NOMO-1 treated with DMSO at 0.1 percent for 48 hours (cell line): Measurements from ENCODE around the gene BCL3.
"Not testable (repeated sequence)": the region's sequence is repeated elsewhere in the genome, so short reads cannot be mapped to it uniquely, and the experiment has no call there.

ENCODE experiments used
- DNase-seq: peaks from one replicate; lab custom pipeline; 2025; ENCODE audit not compliant: unreplicated experiment; lab: John Stamatoyannopoulos, UW

BCL3 gene

GRCh38 chr19:44757057-44757734 lies 8.7 kb downstream of the BCL3 start:
- DNase-seq, result no peak

- DNase-seq, result no peak
Observed at GRCh38 chr19:44757735-44758505, 9.4 kb downstream of the BCL3 start.

- no peak for DNase-seq
Observed at GRCh38 chr19:44758596-44758995, 10.1 kb downstream of the BCL3 start.

- no peak for DNase-seq
Observed at GRCh38 chr19:44759083-44759804, 10.7 kb downstream of the BCL3 start.

- DNase-seq, result no peak
Observed at GRCh38 chr19:44762038-44762437, 13.5 kb downstream of the BCL3 start.

GRCh38 chr19:44765033-44765948 lies 16.8 kb downstream of the BCL3 start:
- DNase-seq, result peak; percentile 80

GRCh38 chr19:44765949-44766335 lies 17.4 kb downstream of the BCL3 start:
- DNase-seq, result no peak

GRCh38 chr19:44767295-44768180 lies 19.0 kb downstream of the BCL3 start:
- no peak for DNase-seq

- peak; percentile 95 for DNase-seq
Observed at GRCh38 chr19:44770550-44771257, 22.2 kb downstream of the BCL3 start.

- not testable (repeated sequence) for DNase-seq
Observed at GRCh38 chr19:44772144-44772543, 23.6 kb downstream of the BCL3 start.

GRCh38 chr19:44772959-44773358 lies 24.5 kb downstream of the BCL3 start:
- no peak for DNase-seq

GRCh38 chr19:44775676-44776240 lies 27.2 kb downstream of the BCL3 start:
- no peak for DNase-seq

GRCh38 chr19:44776402-44777096 lies 28.0 kb downstream of the BCL3 start:
- no peak for DNase-seq

- no peak for DNase-seq
Observed at GRCh38 chr19:44777715-44778347, 29.3 kb downstream of the BCL3 start, which contains the start of gene CBLC. Gene CBLC, plus strand, starts transcription at chr19:44777890. Its CDS starts 42 bp downstream, at chr19:44777932.

- DNase-seq, result no peak
Observed at GRCh38 chr19:44779150-44779549, 30.6 kb downstream of the BCL3 start.

GRCh38 chr19:44781694-44782093 lies 33.2 kb downstream of the BCL3 start:
- not testable (repeated sequence) for DNase-seq

- DNase-seq, result no peak
Observed at GRCh38 chr19:44782729-44783128, 34.2 kb downstream of the BCL3 start.

- no peak for DNase-seq
Observed at GRCh38 chr19:44783545-44783944, 35.0 kb downstream of the BCL3 start.
